Measurements from ENCODE around the gene AP1G2.

Gene AP1G2

GRCh38 chr14:23558346-23559009 is 9.1 kb downstream of the AP1G2 start:
- DNase-seq (ENCODE audit: low spot score) = no peak

GRCh38 chr14:23557946-23558345 is 9.6 kb downstream of the AP1G2 start:
- no peak for DNase-seq (ENCODE audit: low spot score)

GRCh38 chr14:23557521-23557920 is 10.1 kb downstream of the AP1G2 start:
- DNase-seq (ENCODE audit: low spot score) = no peak

- no peak for DNase-seq (ENCODE audit: low spot score)
Observed at GRCh38 chr14:23556700-23557440, 10.7 kb downstream of the AP1G2 start.

GRCh38 chr14:23555882-23556699 is 11.5 kb downstream of the AP1G2 start, which contains the start of gene THTPA:
TSS of gene THTPA (plus strand) at chr14:23556271. CDS start at chr14:23556758, 487 bp downstream.
- DNase-seq (ENCODE audit: low spot score) = peak; percentile 96

GRCh38 chr14:23555533-23555881 is 12.1 kb downstream of the AP1G2 start:
- DNase-seq (ENCODE audit: low spot score) = no peak

- DNase-seq (ENCODE audit: low spot score) = peak; percentile 96
Observed at GRCh38 chr14:23551266-23552028, 16.1 kb downstream of the AP1G2 start, which contains the start of gene ZFHX2. TSS of gene ZFHX2 (minus strand) at chr14:23551765. CDS start at chr14:23535325, 16,440 bp downstream.

- peak; percentile 70 for DNase-seq (ENCODE audit: low spot score)
Observed at GRCh38 chr14:23550812-23551265, 16.8 kb downstream of the AP1G2 start.

- no peak for DNase-seq (ENCODE audit: low spot score)
Observed at GRCh38 chr14:23550131-23550811, 17.3 kb downstream of the AP1G2 start.

- DNase-seq (ENCODE audit: low spot score) = no peak
Observed at GRCh38 chr14:23548351-23549318, 19.0 kb downstream of the AP1G2 start.

- DNase-seq (ENCODE audit: low spot score) = no peak
Observed at GRCh38 chr14:23547924-23548323, 19.7 kb downstream of the AP1G2 start.

GRCh38 chr14:23546450-23547035 is 21.0 kb downstream of the AP1G2 start:
- no peak for DNase-seq (ENCODE audit: low spot score)

- DNase-seq (ENCODE audit: low spot score) = no peak
Observed at GRCh38 chr14:23545740-23546365, 21.7 kb downstream of the AP1G2 start.

GRCh38 chr14:23544511-23545447 is 22.8 kb downstream of the AP1G2 start:
- DNase-seq (ENCODE audit: low spot score) = peak; percentile 62

- DNase-seq (ENCODE audit: low spot score) = no peak
Observed at GRCh38 chr14:23543403-23543802, 24.2 kb downstream of the AP1G2 start.

GRCh38 chr14:23542261-23542660 is 25.3 kb downstream of the AP1G2 start:
- DNase-seq (ENCODE audit: low spot score) = no peak

GRCh38 chr14:23540141-23540469 is 27.5 kb downstream of the AP1G2 start:
- DNase-seq (ENCODE audit: low spot score) = no peak
